ENCODE data around the gene ZGPAT. TPM values are rescaled to one million over a fixed set of nuclear protein-coding genes. Genes with fewer than 3 reads are reported as not detected.

Gene ZGPAT
- total and polyA plus RNA-seq, 2 of the 13 experiments (the other 11 are each of a cell fraction or from before 2014, with no cell fraction given), result 23.0 to 41.9 TPM

- no peak for TF ChIP-seq ATF6 (CRISPR knock-in tag; conservative IDR thresholded peaks at IDR 0.05)
- peak; percentile 74 for TF ChIP-seq SALL1 (CRISPR knock-in tag; IDR thresholded peaks at IDR 0.05)
- TF ChIP-seq RBM22 (optimal IDR thresholded peaks at IDR 0.05; ENCODE audit: low read length), result peak; percentile 73
- TF ChIP-seq, protein P1, sequence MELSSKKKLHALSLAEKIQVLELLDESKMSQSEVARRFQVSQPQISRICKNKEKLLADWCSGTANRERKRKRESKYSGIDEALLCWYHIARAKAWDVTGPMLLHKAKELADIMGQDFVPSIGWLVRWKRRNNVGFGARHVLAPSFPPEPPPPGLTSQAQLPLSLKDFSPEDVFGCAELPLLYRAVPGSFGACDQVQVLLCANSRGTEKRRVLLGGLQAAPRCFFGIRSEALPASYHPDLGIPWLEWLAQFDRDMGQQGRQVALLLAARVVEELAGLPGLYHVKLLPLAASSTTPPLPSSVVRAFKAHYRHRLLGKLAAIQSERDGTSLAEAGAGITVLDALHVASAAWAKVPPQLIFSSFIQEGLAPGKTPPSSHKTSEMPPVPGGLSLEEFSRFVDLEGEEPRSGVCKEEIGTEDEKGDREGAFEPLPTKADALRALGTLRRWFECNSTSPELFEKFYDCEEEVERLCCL (CRISPR knock-in tag; IDR thresholded peaks at IDR 0.05; ENCODE audit: borderline replicate concordance), result 0 out of 2 replicates have a peak, but pooled peaks have one; percentile 10
- peak; percentile 44; the same call in 1 of the 2 replicates for TF ChIP-seq SNAI1 (CRISPR knock-in tag; IDR thresholded peaks at IDR 0.05; ENCODE audit: borderline replicate concordance)
- peak; percentile 51; the same call in 1 of the 2 replicates for TF ChIP-seq NR2F6 (IDR thresholded peaks at IDR 0.05)
- TF ChIP-seq NR2F6 (CRISPR knock-in tag; IDR thresholded peaks at IDR 0.05), result peak; percentile 76; the same call in 1 of the 2 replicates
- no peak for TF ChIP-seq KDM6A (CRISPR knock-in tag; IDR thresholded peaks at IDR 0.05; ENCODE audit: low read depth)
- TF ChIP-seq BCL6 (CRISPR knock-in tag; IDR thresholded peaks at IDR 0.05), result peak; percentile 8; the same call in 1 of the 2 replicates
- TF ChIP-seq SIX1 (CRISPR knock-in tag; IDR thresholded peaks at IDR 0.05; ENCODE audit: borderline replicate concordance), result no peak
- no peak for TF ChIP-seq ZNF569 (CRISPR knock-in tag; IDR thresholded peaks at IDR 0.05; ENCODE audit: borderline replicate concordance)
- peak; percentile 46; the same call in 1 of the 2 replicates for TF ChIP-seq TFDP2 (CRISPR knock-in tag; IDR thresholded peaks at IDR 0.05)
- TF ChIP-seq GTF3A (CRISPR knock-in tag; conservative IDR thresholded peaks at IDR 0.05), result 0 out of 2 replicates have a peak, but pooled peaks have one; percentile 48
- peak; percentile 72; the same call in 1 of the 2 replicates for TF ChIP-seq ELF3 (CRISPR knock-in tag; IDR thresholded peaks at IDR 0.05)
- TF ChIP-seq MTERF4 (CRISPR knock-in tag; IDR thresholded peaks at IDR 0.05), result peak; percentile 81; the same call in 1 of the 2 replicates
- TF ChIP-seq, protein P2, sequence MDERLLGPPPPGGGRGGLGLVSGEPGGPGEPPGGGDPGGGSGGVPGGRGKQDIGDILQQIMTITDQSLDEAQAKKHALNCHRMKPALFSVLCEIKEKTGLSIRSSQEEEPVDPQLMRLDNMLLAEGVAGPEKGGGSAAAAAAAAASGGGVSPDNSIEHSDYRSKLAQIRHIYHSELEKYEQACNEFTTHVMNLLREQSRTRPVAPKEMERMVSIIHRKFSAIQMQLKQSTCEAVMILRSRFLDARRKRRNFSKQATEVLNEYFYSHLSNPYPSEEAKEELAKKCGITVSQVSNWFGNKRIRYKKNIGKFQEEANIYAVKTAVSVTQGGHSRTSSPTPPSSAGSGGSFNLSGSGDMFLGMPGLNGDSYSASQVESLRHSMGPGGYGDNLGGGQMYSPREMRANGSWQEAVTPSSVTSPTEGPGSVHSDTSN (CRISPR knock-in tag; IDR thresholded peaks at IDR 0.05), result peak; percentile 40; the same call in 1 of the 2 replicates
- TF ChIP-seq JUND (CRISPR knock-in tag; IDR thresholded peaks at IDR 0.05), result no peak
- peak; percentile 81 for TF ChIP-seq ZBTB38 (CRISPR knock-in tag; IDR thresholded peaks at IDR 0.05)
- no peak for TF ChIP-seq IRX3 (CRISPR knock-in tag; IDR thresholded peaks at IDR 0.05; ENCODE audit: borderline replicate concordance, low read depth)
- TF ChIP-seq BHLHE40 (IDR thresholded peaks at IDR 0.05; ENCODE audit: low read length), result peak; percentile 64
- TF ChIP-seq FIP1L1 (IDR thresholded peaks at IDR 0.05; ENCODE audit: borderline replicate concordance, insufficient read depth, low read depth, low read length), result no peak
- TF ChIP-seq ZKSCAN8 (CRISPR knock-in tag; IDR thresholded peaks at IDR 0.05; ENCODE audit: borderline replicate concordance), result no peak
- peak; percentile 82; the same call in 1 of the 2 replicates for TF ChIP-seq ZNF501 (CRISPR knock-in tag; IDR thresholded peaks at IDR 0.05)
Observed at GRCh38 chr20:63706852-63707557, 834 bp upstream of the ZGPAT start (continued).
